K562 (cell line): Measurements from ENCODE around the gene TBXAS1. TPM values are rescaled to one million over a fixed set of nuclear protein-coding genes. Genes with fewer than 3 reads are reported as not detected.

Experiments used
- ATAC-seq: fragments of 200-7000 bp; cut with Tn5 transposase; 3 replicates; pipeline ENCODE4 v1.9.1; 2020; ENCODE audit warnings: moderate library complexity
- BruUV-seq: library from RNA; stranded (reverse); fragments of 400-500 nt; replicated peaks from 2 replicates; lab custom pipeline; 2021; lab: Mats Ljungman, UMichigan
- CTCF ChIA-PET: fragments of 300-600 bp; formaldehyde crosslinking; extraction: SDS; loops from one replicate; lab custom pipeline; 2021; ENCODE audit warnings: low intra/inter-chr PET ratio; lab: Yijun Ruan, JAX
- POLR2A ChIA-PET: fragments of 300-600, 350-650 bp; sonication (Branson Sonifier 250); formaldehyde crosslinking; extraction: SDS; loops from one replicate; lab custom pipeline; 2021; ENCODE audit warnings: antibody characterized with exemption, inconsistent platforms; lab: Yijun Ruan, JAX
- DNase-seq, 4 experiments: peaks; one replicate each; pipeline versions ENCODE4 v3.0.0 to v3.0.0-alpha.2; 2011 to 2018; ENCODE audit warnings: low spot score in 3 of 4, mixed read lengths in 3 of 4; ENCODE audit errors: extremely low read depth in 1 of 4
- FAIRE-seq: peaks from 2 replicates; lab custom pipeline; 2011; peaks lifted over from hg19 to GRCh38; lab: Jason Lieb, UNC
- H2AFZ ChIP-seq: 2 replicates; pipeline ENCODE4 v1.6.0; 2011; ENCODE audit warnings: low read depth, low read length, control low read depth, inconsistent platforms
- H3K27ac ChIP-seq: fragments of 200-600 bp; 3 replicates; pipeline ENCODE4 v1.8.0; 2011; ENCODE audit warnings: low read depth, mild to moderate bottlenecking, control low read depth, inconsistent platforms, low read length, moderate library complexity, mixed read lengths; ENCODE audit errors: extremely low read depth
- H3K27me3 ChIP-seq, 2 experiments: fragments of 300-600 bp in 1 of 2; 2 replicates in 1 of 2; 3 replicates in 1 of 2; pipeline versions ENCODE4 v1.6.0 to v1.8.0; 2011; ENCODE audit warnings: inconsistent platforms in 2 of 2, low read length in 2 of 2, mild to moderate bottlenecking in 1 of 2, mixed read lengths in 1 of 2, moderate library complexity in 1 of 2; ENCODE audit not compliant: control insufficient read depth in 2 of 2, insufficient read depth in 2 of 2
- H3K36me3 ChIP-seq: fragments of 300-600 bp; 3 replicates; pipeline ENCODE4 v1.8.0; 2011; ENCODE audit warnings: mild to moderate bottlenecking, low read length, inconsistent platforms; ENCODE audit not compliant: control insufficient read depth, insufficient read depth
- H3K4me1 ChIP-seq, 2 experiments: fragments of 200-600 bp in 1 of 2; replicated peaks in 1 of 2; 2 replicates in 1 of 2; 3 replicates in 1 of 2; pipeline versions ENCODE4 v1.5.1 to v1.8.0; 2011; ENCODE audit warnings: inconsistent platforms in 2 of 2, low read length in 2 of 2, mild to moderate bottlenecking in 1 of 2, mixed read lengths in 1 of 2, moderate library complexity in 1 of 2; ENCODE audit not compliant: control insufficient read depth in 2 of 2, insufficient read depth in 2 of 2
- H3K4me2 ChIP-seq: 2 replicates; pipeline ENCODE4 v1.6.1; 2011; ENCODE audit warnings: low read length, control low read depth, inconsistent platforms, mixed read lengths; ENCODE audit not compliant: insufficient read depth
- H3K4me3 ChIP-seq: fragments of 200-600 bp; sonication (generic), shearing (Covaris generic); 2 replicates; pipeline ENCODE4 v1.5.1; 2016; ENCODE audit warnings: control low read depth, inconsistent platforms
- H3K79me2 ChIP-seq: fragments of 200-600 bp; 3 replicates; pipeline ENCODE4 v1.8.0; 2011; ENCODE audit warnings: low read length, inconsistent platforms; ENCODE audit not compliant: control insufficient read depth, insufficient read depth
- H3K9ac ChIP-seq, 2 experiments: 2 replicates each; pipeline versions ENCODE4 v1.6.0 to v1.6.1; 2011; ENCODE audit warnings: low read depth in 2 of 2, low read length in 2 of 2, control low read depth in 1 of 2, inconsistent platforms in 1 of 2, mild to moderate bottlenecking in 1 of 2, mixed read lengths in 1 of 2; ENCODE audit not compliant: insufficient read depth in 1 of 2
- H3K9me1 ChIP-seq: one replicate; pipeline ENCODE4 v1.6.0; 2011; ENCODE audit warnings: inconsistent platforms, mild to moderate bottlenecking, low read length, moderate library complexity; ENCODE audit not compliant: control insufficient read depth, insufficient read depth
- H3K9me3 ChIP-seq: replicated peaks from 2 replicates; pipeline ENCODE4 v1.5.1; 2011; ENCODE audit warnings: low read depth, low read length, inconsistent platforms; ENCODE audit not compliant: control insufficient read depth, insufficient read depth
- H4K20me1 ChIP-seq: replicated peaks from 2 replicates; pipeline ENCODE4 v1.6.1; 2011; ENCODE audit warnings: low read length, inconsistent platforms, mixed read lengths; ENCODE audit not compliant: control insufficient read depth, insufficient read depth
- ATF4 ChIP-seq: fragments of 450-650 bp; formaldehyde crosslinking; IDR thresholded peaks from 2 replicates; pipeline ENCODE4 v1.4.0; 2022; ENCODE audit warnings: mild to moderate bottlenecking, moderate library complexity
- CEBPG ChIP-seq, 3 experiments: fragments of 200-800 bp in 1 of 3; sonication (Bioruptor generic) in 1 of 3; sonication (generic) in 1 of 3; formaldehyde crosslinking in 1 of 3; IDR thresholded peaks in 2 of 3; conservative IDR thresholded peaks in 1 of 3; 2 replicates each; pipeline versions ENCODE4 v1.6.1 to v1.8.0; 2016 to 2022; ENCODE audit warnings: missing compliant biosample characterization in 2 of 3, missing genetic modification characterization in 2 of 3, mild to moderate bottlenecking in 1 of 3, missing genetic modification reagents in 1 of 3
- E2F5 ChIP-seq: sonication (generic); formaldehyde crosslinking; IDR thresholded peaks from 2 replicates; pipeline ENCODE4 v1.8.0; 2022; ENCODE audit warnings: mild to moderate bottlenecking, missing genetic modification reagents
- FOSL1 ChIP-seq: fragments of 200-800 bp; sonication (Bioruptor generic); conservative IDR thresholded peaks from 2 replicates; pipeline ENCODE4 v1.6.1; 2016; ENCODE audit warnings: missing genetic modification characterization, missing compliant biosample characterization
- HDAC2 ChIP-seq: fragments of 450-650 bp; IDR thresholded peaks from 2 replicates; pipeline ENCODE4 v1.6.1; 2016; ENCODE audit warnings: mild to moderate bottlenecking
- HDAC8 ChIP-seq: fragments of 450-650 bp; IDR thresholded peaks from 2 replicates; pipeline ENCODE4 v1.6.1; 2016; ENCODE audit warnings: mild to moderate bottlenecking, missing genetic modification characterization, moderate library complexity, missing compliant biosample characterization
- IRF9 ChIP-seq: fragments of 450-650 bp; IDR thresholded peaks from 2 replicates; pipeline ENCODE4 v1.6.1; 2016; ENCODE audit warnings: missing biosample characterization, missing genetic modification characterization
- KDM1A ChIP-seq, 2 experiments: fragments of 450-650 bp; IDR thresholded peaks; 2 replicates each; pipeline ENCODE4 v1.6.1; 2016; ENCODE audit warnings: mild to moderate bottlenecking in 2 of 2
- MCM7 ChIP-seq, 2 experiments: fragments of 450-650 bp; IDR thresholded peaks; 2 replicates each; pipeline ENCODE4 v1.6.1; 2016 to 2018
- RAD21 ChIP-seq, 2 experiments: fragments of 250-450 bp in 1 of 2; fragments of 450-650 bp in 1 of 2; sonication (Bioruptor Pico) in 1 of 2; formaldehyde crosslinking in 1 of 2; IDR thresholded peaks in 1 of 2; conservative IDR thresholded peaks in 1 of 2; 2 replicates each; pipeline versions ENCODE4 v1.4.0 to v1.8.0; 2020 to 2022; ENCODE audit warnings: mild to moderate bottlenecking in 2 of 2, moderate library complexity in 1 of 2
- RBBP5 ChIP-seq: fragments of 200-600 bp; sonication (generic); IDR thresholded peaks from 2 replicates; pipeline ENCODE4 v1.6.1; 2012; ENCODE audit warnings: borderline replicate concordance, mild to moderate bottlenecking, low read length, control low read depth, inconsistent platforms; ENCODE audit not compliant: insufficient read depth, poor library complexity, severe bottlenecking
- RCOR1 ChIP-seq, 2 experiments: IDR thresholded peaks; 2 replicates each; pipeline ENCODE4 v1.6.1; 2012; ENCODE audit warnings: low read depth in 2 of 2, low read length in 2 of 2, borderline replicate concordance in 1 of 2, improper control_type of control experiment in 1 of 2
- SMARCA4 ChIP-seq: fragments of 450-650 bp; IDR thresholded peaks from 2 replicates; pipeline ENCODE4 v1.6.1; 2016
- SMARCA5 ChIP-seq: fragments of 450-650 bp; IDR thresholded peaks from 2 replicates; pipeline ENCODE4 v1.6.1; 2016
- SMARCE1 ChIP-seq: fragments of 450-650 bp; IDR thresholded peaks from 2 replicates; pipeline ENCODE4 v1.7.1; 2016; ENCODE audit warnings: mild to moderate bottlenecking
- TGIF2 ChIP-seq: sonication (generic); formaldehyde crosslinking; IDR thresholded peaks from 2 replicates; pipeline ENCODE4 v1.8.1; 2022; ENCODE audit warnings: mild to moderate bottlenecking, missing genetic modification reagents, moderate library complexity
- TRIM24 ChIP-seq, 2 experiments: fragments of 450-650 bp; IDR thresholded peaks; 2 replicates each; pipeline ENCODE4 v1.6.1; 2016
- ZBTB7A ChIP-seq: IDR thresholded peaks from 2 replicates; pipeline ENCODE4 v1.6.1; 2011; ENCODE audit warnings: low read depth, mild to moderate bottlenecking, low read length, moderate library complexity, borderline replicate concordance; ENCODE audit not compliant: control insufficient read depth
- ZNF512 ChIP-seq: IDR thresholded peaks from 2 replicates; pipeline ENCODE4 v1.6.1; 2016; ENCODE audit warnings: missing genetic modification characterization, missing compliant biosample characterization
- WGBS: fragments of 100-300 bp; shearing (Covaris generic); methylation state at CpG from one replicate; pipeline ENCODE4 v1.1.6; 2016; ENCODE audit warnings: low coverage, mixed read lengths; ENCODE audit not compliant: insufficient coverage; ENCODE audit errors: missing lambda C conversion rate; 5-methylcytosine and 5-hydroxymethylcytosine counted together
- in situ Hi-C: fragments of 300-500 bp; cut with MboI; formaldehyde crosslinking; loops from 4 replicates; pipeline ENCODE4 v1.15.0; 2018; ENCODE audit warnings: inconsistent platforms, mixed read lengths
- intact Hi-C: fragments of 100-400 bp; cut with micrococcal nuclease; formaldehyde crosslinking; loops from 2 replicates; pipeline ENCODE4 v1.14.2; 2022
- polyA plus RNA-seq, 8 experiments: library from polyadenylated mRNA; depleted of rRNA in 4 of 8; stranded (reverse) in 5 of 8; unstranded in 3 of 8; fragments of >200 nt; fragmentation: Nextera tagmentation in 2 of 8; fragmentation: Illumina TruSeq in 1 of 8; extraction: Ambion mirVana in 2 of 8; extraction: Trizol in 1 of 8; gene quantifications; 2 replicates each; pipeline versions ENCODE4 v1.2.1 to v1.2.3, GENCODE V29; 2011 to 2014; ENCODE audit warnings: inconsistent platforms in 1 of 8, missing spikeins in 1 of 8
- total RNA-seq, 7 experiments: library from RNA; depleted of rRNA in 6 of 7; stranded (reverse); fragments of >200 nt in 6 of 7; fragmentation: Illumina TruSeq in 2 of 7; extraction: Trizol in 2 of 7; gene quantifications; 2 replicates each; pipeline versions ENCODE4 v1.2.1 to v1.2.3, GENCODE V29; 2011 to 2021; ENCODE audit warnings: low replicate concordance in 1 of 7

Gene TBXAS1
- total and polyA plus RNA-seq, 9 of the 15 experiments (the other 6 are each of a cell fraction or from before 2014, with no cell fraction given), result 1.1 to 8.3 (median 1.9) TPM

GRCh38 chr7:139854124-139854511 lies 25.1 kb downstream of the TBXAS1 start:
- DNase-seq (peak in 2 of 4 experiments; percentile 49 to 53), FAIRE-seq (no peak), ATAC-seq (peak; percentile 22)
- Histone ChIP-seq H3K4me3 (no peak overlapping the region), H3K27me3 (no peaks in the 10 kb centered on the region; a peak in 1 of 5 replicates), H3K9ac (no peak overlapping the region), H3K4me2 (no peak overlapping the region), H2AFZ (no peak overlapping the region), H3K9me3 (no peaks in the 10 kb centered on the region), H3K36me3 (no peaks in the 10 kb centered on the region), H4K20me1 (no peaks in the 10 kb centered on the region), H3K27ac (no peak overlapping the region), H3K79me2 (no peaks in the 10 kb centered on the region), H3K9me1 (no peaks in the 10 kb centered on the region), H3K4me1 (peaks cover 13 to 43% of the 10 kb centered on the region in 2 experiments; a peak in 4 of 5 replicates)
- no TSS peak for BruUV-seq
- intact Hi-C loops (no loop called here), in situ Hi-C loops (no loop called here)
- ChIA-PET CTCF (no interaction called here), POLR2A (no interaction called here)
- WGBS, result 25% methylated on average over 5 of the region's 5 CpGs
- TF ChIP-seq ZBTB7A (peak; percentile 47; the same call in 1 of the 2 replicates), HDAC8 (peak; percentile 73; the same call in 1 of the 2 replicates), RCOR1 (IDR thresholded peaks at IDR 0.05; ENCODE audit: borderline replicate concordance in 1 of 2, low read depth in 2 of 2, low read length in 2 of 2) (0 out of 4 replicates have a peak, but pooled peaks of 1 of the 2 experiments have one; percentile 39), KDM1A (IDR thresholded peaks at IDR 0.05) (peak in 1 of 2 experiments; percentile 68; a peak in 3 of 4 replicates), MCM7 (IDR thresholded peaks at IDR 0.05) (no peak), RAD21 (CRISPR knock-in tag; conservative IDR thresholded peaks at IDR 0.05 in 1 of 2, IDR thresholded peaks at IDR 0.05 in 1 of 2) (no peak), SMARCA5 (peak; percentile 87; the same call in 1 of the 2 replicates), E2F5 (0 out of 2 replicates have a peak, but pooled peaks have one; percentile 34), ZNF512 (0 out of 2 replicates have a peak, but pooled peaks have one; percentile 14), RBBP5 (peak; percentile 1), CEBPG (CRISPR knock-in tag; IDR thresholded peaks at IDR 0.05) (peak; percentile 92), CEBPG (tag; conservative IDR thresholded peaks at IDR 0.05 in 1 of 2, IDR thresholded peaks at IDR 0.05 in 1 of 2) (peak; percentile 94 to 96), ATF4 (no peak), IRF9 (tag) (peak; percentile 86; the same call in 1 of the 2 replicates), FOSL1 (tag) (peak; percentile 98), SMARCA4 (peak; percentile 53), TRIM24 (IDR thresholded peaks at IDR 0.05) (peak; percentile 66 to 67; a peak in 3 of 4 replicates), HDAC2 (0 out of 2 replicates have a peak, but pooled peaks have one; percentile 25), SMARCE1 (peak; percentile 64; the same call in 1 of the 2 replicates), TGIF2 (CRISPR knock-in tag) (no peak)
